ENCODE results near the gene DYNC2I2. TPM values are rescaled to one million over a fixed set of nuclear protein-coding genes. Genes with fewer than 3 reads are reported as not detected.

The DYNC2I2 gene
- polyA plus RNA-seq, 1 of the 3 experiments (the other 2 are of a cell fraction): 73.7 TPM

DNA sequence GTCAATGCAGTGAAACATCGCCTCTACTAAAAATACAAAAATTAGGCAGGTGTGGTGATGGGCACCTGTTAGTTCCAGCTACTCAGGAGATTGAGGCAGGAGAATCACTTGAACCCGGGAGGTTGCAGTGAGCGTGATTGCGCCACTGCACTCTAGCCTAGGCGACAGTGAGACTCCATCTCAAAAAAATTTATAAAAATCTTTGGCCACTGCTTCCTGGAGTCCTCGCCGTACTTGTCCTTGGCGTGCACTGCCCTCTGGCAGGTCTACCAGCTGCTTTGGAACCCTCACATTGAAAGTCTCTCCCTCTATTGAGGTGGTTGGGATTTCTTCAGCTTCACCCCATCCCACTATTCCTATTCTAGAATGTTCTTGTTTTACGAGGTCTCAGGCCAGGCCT is 25.0 kb downstream of the DYNC2I2 start:
- POLR2A ChIA-PET: no interaction called here
- H3K9ac ChIP-seq: no peak overlapping the region
- H3K79me2 ChIP-seq (ENCODE audit: insufficient read depth): peaks cover 8% of the 10 kb centered on the region; the same call in 1 of the 2 replicates
- peaks cover 31% of the 10 kb centered on the region for H3F3A ChIP-seq (replicated peaks; ENCODE audit: insufficient read depth)
- no peak overlapping the region for H3K4me3 ChIP-seq (ENCODE audit: low read depth in 2 of 2, low read length in 1 of 2)
- no peak for TF ChIP-seq FOSL2 (IDR thresholded peaks at IDR 0.05; ENCODE audit: borderline replicate concordance, low read depth)
- TF ChIP-seq NRF1 (IDR thresholded peaks at IDR 0.05; ENCODE audit: low read depth, low read length): no peak
- TF ChIP-seq EZH2phosphoT487 (IDR thresholded peaks at IDR 0.05; ENCODE audit: borderline replicate concordance, low read depth): no peak
- no peak for TF ChIP-seq CHD2 (IDR thresholded peaks at IDR 0.05; ENCODE audit: low read length, partially characterized antibody)
- no peak for TF ChIP-seq POLR2AphosphoS5 (IDR thresholded peaks at IDR 0.05; ENCODE audit: low read depth, low read length)
- TF ChIP-seq FOXJ3 (CRISPR knock-in tag; IDR thresholded peaks at IDR 0.05): no peak
- TF ChIP-seq ELF1 (IDR thresholded peaks at IDR 0.05): no peak
- no peak for TF ChIP-seq MEF2A (IDR thresholded peaks at IDR 0.05; ENCODE audit: borderline replicate concordance, low read depth)
- TF ChIP-seq, protein P1, sequence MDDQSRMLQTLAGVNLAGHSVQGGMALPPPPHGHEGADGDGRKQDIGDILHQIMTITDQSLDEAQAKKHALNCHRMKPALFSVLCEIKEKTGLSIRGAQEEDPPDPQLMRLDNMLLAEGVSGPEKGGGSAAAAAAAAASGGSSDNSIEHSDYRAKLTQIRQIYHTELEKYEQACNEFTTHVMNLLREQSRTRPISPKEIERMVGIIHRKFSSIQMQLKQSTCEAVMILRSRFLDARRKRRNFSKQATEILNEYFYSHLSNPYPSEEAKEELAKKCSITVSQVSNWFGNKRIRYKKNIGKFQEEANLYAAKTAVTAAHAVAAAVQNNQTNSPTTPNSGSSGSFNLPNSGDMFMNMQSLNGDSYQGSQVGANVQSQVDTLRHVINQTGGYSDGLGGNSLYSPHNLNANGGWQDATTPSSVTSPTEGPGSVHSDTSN (IDR thresholded peaks at IDR 0.05): no peak
- no peak for TF ChIP-seq RXRA (IDR thresholded peaks at IDR 0.05; ENCODE audit: borderline replicate concordance, low read depth)
- TF ChIP-seq EP300 (IDR thresholded peaks at IDR 0.05; ENCODE audit: borderline replicate concordance in 1 of 2, low read depth in 1 of 2, low read length in 1 of 2): no peak
- TF ChIP-seq RFX5 (IDR thresholded peaks at IDR 0.05; ENCODE audit: low read length): no peak
- peaks cover 16 to 65% of the 10 kb centered on the region in 2 experiments for H3K36me3 ChIP-seq (replicated peaks in 1 of 2; ENCODE audit: control insufficient read depth in 1 of 2, insufficient read depth in 2 of 2, low read length in 1 of 2)
- no peaks in the 10 kb centered on the region for H4K20me1 ChIP-seq (ENCODE audit: insufficient read depth)
- H2AFZ ChIP-seq (ENCODE audit: low read depth): no peak overlapping the region
- CTCF ChIA-PET: no interaction called here
- no peak overlapping the region for H3K4me2 ChIP-seq
- peaks cover 14 to 17% of the 10 kb centered on the region in 2 experiments; a peak in 3 of 4 replicates for H3K4me1 ChIP-seq (ENCODE audit: control insufficient read depth in 1 of 2, insufficient read depth in 2 of 2, low read depth in 1 of 2, low read length in 1 of 2)
- 93% methylated on average over 9 of the region's 9 CpGs for WGBS (ENCODE audit: low lambda C conversion rate)
- H3K9me3 ChIP-seq: no peaks in the 10 kb centered on the region
- no peak for DNase-seq
- no peak overlapping the region for H3K27ac ChIP-seq (ENCODE audit: low read depth in 2 of 2, low read length in 1 of 2)
- no peaks in the 10 kb centered on the region for H3K9me2 ChIP-seq
- no peaks in the 10 kb centered on the region for H3K27me3 ChIP-seq (ENCODE audit: insufficient read depth)

DNA sequence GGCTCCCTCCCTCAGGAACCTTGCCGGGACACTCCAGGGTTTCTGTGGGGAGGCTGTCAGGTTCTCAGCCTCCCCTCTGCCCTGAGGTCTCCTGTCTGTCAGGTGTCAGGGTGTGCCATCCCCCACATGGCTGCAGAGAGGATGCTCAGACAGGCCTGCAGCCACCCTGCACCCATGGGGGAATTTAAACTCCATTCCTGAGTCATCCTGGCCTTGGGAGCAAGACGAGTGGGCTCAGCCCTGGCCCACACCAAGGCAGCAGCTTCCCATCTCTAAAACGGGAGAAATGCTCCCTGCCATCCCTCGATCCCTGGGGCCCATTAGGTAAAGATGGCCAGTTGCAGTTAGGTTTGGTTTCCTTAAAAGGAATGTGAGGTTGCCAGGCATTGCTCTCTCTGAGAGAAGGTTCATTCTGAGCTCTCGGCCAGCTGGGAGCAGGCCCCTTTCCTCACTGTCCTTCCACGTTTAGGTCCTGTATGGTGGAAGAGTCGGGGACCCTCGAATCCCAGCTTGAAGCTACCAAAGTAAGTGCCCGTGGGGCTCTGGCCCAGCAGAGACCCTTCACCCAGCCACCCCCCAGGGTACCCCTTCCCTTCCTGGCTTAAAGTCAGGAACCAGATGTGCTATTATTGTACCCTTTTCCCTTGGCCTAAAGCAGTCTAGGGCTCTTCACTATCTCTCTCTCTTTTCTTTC is 26.6 kb downstream of the DYNC2I2 start:
- Histone ChIP-seq H3K9ac (no peak overlapping the region), H3F3A (replicated peaks; ENCODE audit: insufficient read depth) (peaks cover 31% of the 10 kb centered on the region), H3K9me3 (no peaks in the 10 kb centered on the region), H3K27me3 (ENCODE audit: insufficient read depth) (no peaks in the 10 kb centered on the region), H4K20me1 (ENCODE audit: insufficient read depth) (no peaks in the 10 kb centered on the region), H3K79me2 (ENCODE audit: insufficient read depth) (no peaks in the 10 kb centered on the region), H3K36me3 (replicated peaks in 1 of 2; ENCODE audit: control insufficient read depth in 1 of 2, insufficient read depth in 2 of 2, low read length in 1 of 2) (peaks cover 19 to 80% of the 10 kb centered on the region in 2 experiments), H3K9me2 (no peaks in the 10 kb centered on the region), H3K4me2 (no peak overlapping the region), H2AFZ (ENCODE audit: low read depth) (no peak overlapping the region), H3K27ac (ENCODE audit: low read depth in 2 of 2, low read length in 1 of 2) (no peak overlapping the region), H3K4me1 (ENCODE audit: control insufficient read depth in 1 of 2, insufficient read depth in 2 of 2, low read depth in 1 of 2, low read length in 1 of 2) (peaks cover 1 to 3% of the 10 kb centered on the region in 2 experiments; a peak in 2 of 4 replicates), H3K4me3 (ENCODE audit: low read depth in 2 of 2, low read length in 1 of 2) (no peak overlapping the region)
- POLR2A ChIA-PET: no interaction called here
- TF ChIP-seq POLR2AphosphoS5 (IDR thresholded peaks at IDR 0.05; ENCODE audit: low read depth, low read length) (no peak), GABPA (IDR thresholded peaks at IDR 0.05; ENCODE audit: low read depth) (no peak), CHD2 (IDR thresholded peaks at IDR 0.05; ENCODE audit: low read length, partially characterized antibody) (no peak), EP300 (IDR thresholded peaks at IDR 0.05; ENCODE audit: borderline replicate concordance in 1 of 2, low read depth in 1 of 2, low read length in 1 of 2) (no peak), EZH2phosphoT487 (IDR thresholded peaks at IDR 0.05; ENCODE audit: borderline replicate concordance, low read depth) (no peak)
- TF ChIP-seq, protein P2, sequence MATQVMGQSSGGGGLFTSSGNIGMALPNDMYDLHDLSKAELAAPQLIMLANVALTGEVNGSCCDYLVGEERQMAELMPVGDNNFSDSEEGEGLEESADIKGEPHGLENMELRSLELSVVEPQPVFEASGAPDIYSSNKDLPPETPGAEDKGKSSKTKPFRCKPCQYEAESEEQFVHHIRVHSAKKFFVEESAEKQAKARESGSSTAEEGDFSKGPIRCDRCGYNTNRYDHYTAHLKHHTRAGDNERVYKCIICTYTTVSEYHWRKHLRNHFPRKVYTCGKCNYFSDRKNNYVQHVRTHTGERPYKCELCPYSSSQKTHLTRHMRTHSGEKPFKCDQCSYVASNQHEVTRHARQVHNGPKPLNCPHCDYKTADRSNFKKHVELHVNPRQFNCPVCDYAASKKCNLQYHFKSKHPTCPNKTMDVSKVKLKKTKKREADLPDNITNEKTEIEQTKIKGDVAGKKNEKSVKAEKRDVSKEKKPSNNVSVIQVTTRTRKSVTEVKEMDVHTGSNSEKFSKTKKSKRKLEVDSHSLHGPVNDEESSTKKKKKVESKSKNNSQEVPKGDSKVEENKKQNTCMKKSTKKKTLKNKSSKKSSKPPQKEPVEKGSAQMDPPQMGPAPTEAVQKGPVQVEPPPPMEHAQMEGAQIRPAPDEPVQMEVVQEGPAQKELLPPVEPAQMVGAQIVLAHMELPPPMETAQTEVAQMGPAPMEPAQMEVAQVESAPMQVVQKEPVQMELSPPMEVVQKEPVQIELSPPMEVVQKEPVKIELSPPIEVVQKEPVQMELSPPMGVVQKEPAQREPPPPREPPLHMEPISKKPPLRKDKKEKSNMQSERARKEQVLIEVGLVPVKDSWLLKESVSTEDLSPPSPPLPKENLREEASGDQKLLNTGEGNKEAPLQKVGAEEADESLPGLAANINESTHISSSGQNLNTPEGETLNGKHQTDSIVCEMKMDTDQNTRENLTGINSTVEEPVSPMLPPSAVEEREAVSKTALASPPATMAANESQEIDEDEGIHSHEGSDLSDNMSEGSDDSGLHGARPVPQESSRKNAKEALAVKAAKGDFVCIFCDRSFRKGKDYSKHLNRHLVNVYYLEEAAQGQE (IDR thresholded peaks at IDR 0.05; ENCODE audit: low read depth, low read length): no peak
- CTCF ChIA-PET: no interaction called here
- 58% methylated on average over 4 of the region's 9 CpGs for WGBS (ENCODE audit: low lambda C conversion rate)
- DNase-seq: no peak

Data from SK-N-SH (cell line).